ENCODE data around the gene ALDH1A3.

DNA sequence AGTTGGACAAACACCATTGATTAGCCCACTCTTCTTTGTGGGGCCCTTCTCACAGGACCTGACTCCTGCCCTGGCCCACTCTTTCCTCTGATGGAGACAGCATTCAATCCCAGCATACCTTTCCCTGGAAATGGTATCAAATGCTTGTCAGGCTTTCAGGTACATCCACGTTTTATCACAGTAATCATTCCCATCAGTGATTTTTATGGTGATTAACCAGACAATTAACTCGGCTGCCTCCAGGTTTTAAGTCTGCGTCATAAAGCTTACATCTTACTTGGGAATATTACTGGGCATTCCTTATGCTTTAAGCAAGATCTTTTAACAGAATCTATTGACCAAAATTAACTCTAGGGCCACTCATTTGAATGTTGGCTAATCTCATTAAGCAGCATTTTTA, 72.9 kb downstream of the ALDH1A3 start:
- TF ChIP-seq CTCF (IDR thresholded peaks at IDR 0.05) (no peak), POLR2AphosphoS5 (IDR thresholded peaks at IDR 0.05) (no peak), EP300 (IDR thresholded peaks at IDR 0.05) (no peak)

Measured in suprapubic skin (tissue), 4 donors.